Measurements from ENCODE around the gene IAPP.
"Not testable (repeated sequence)": the region's sequence is repeated elsewhere in the genome, so short reads cannot be mapped to it uniquely, and the experiment has no call there.

IAPP gene

GRCh38 chr12:21416511-21417121 lies 43.9 kb downstream of the IAPP start:
- no peak overlapping the region for H3K27ac ChIP-seq
- H3K4me1 ChIP-seq, result no peaks in the 10 kb centered on the region
- no peaks in the 10 kb centered on the region for H3K36me3 ChIP-seq
- H3K9ac ChIP-seq, result no peak overlapping the region
- no peaks in the 10 kb centered on the region for H4K20me1 ChIP-seq
- H3K9me3 ChIP-seq (replicated peaks in 1 of 11), result no peaks in the 10 kb centered on the region
- no peaks in the 10 kb centered on the region for H3K27me3 ChIP-seq
- no peak overlapping the region for H3K4me2 ChIP-seq
- H3K4me3 ChIP-seq, result no peak overlapping the region
- no peak for TF ChIP-seq Cebpa-rat (IDR thresholded peaks at IDR 0.05)

DNA sequence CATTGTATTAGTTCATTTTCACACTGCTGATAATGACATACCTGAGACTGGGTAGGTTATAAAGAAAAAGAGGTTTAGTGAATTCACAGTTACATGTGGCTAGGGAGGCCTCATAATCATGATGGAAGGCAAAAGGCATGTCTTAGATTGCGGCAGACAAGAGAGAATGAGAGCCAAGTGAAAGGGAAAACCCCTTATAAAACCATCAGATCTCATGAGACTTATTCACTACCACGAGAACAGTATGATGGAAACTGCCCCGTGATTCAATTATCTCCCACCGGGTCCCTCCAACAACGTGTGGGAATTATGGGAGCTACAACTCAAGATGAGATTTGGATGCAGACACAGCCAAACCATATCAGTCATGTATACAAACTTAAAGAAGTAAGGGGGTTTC lies 45.7 kb downstream of the IAPP start:
- H3K9me3 ChIP-seq (replicated peaks in 1 of 11); H3K36me3 ChIP-seq; H4K20me1 ChIP-seq; H3K27me3 ChIP-seq; H3K27ac ChIP-seq; H3K9ac ChIP-seq; H3K4me2 ChIP-seq; H3K4me1 ChIP-seq; H3K4me3 ChIP-seq: not testable (repeated sequence)

- H3K4me1 ChIP-seq, result not testable (repeated sequence)
Observed at GRCh38 chr12:21419009-21419699, 46.5 kb downstream of the IAPP start.

DNA sequence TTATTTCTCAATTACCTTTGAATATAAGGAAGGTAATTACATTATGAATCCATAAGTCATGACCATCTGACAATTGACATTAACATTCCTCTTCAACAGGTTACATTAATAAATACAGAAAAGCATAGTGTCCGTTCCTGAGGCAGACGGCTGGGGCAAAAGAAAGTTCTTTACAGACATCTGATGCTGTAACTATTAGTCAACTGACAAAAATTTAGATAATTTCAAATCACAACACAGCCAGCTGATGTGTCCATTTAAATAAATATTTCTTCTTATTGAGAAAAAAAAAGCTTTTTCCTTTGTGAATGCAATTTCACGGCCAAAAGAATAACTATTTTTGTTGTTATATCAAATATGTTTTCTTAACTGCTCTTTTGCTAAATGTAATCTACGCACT lies 55.5 kb downstream of the IAPP start:
- TF ChIP-seq Cebpa-rat (IDR thresholded peaks at IDR 0.05), result no peak
- H3K27ac ChIP-seq, result no peak overlapping the region
- no peaks in the 10 kb centered on the region for H4K20me1 ChIP-seq
- H3K27me3 ChIP-seq, result no peaks in the 10 kb centered on the region
- no peaks in the 10 kb centered on the region for H3K36me3 ChIP-seq
- no peaks in the 10 kb centered on the region for H3K9me3 ChIP-seq (replicated peaks in 1 of 11)
- peaks cover 0 to 12% (median 0%) of the 10 kb centered on the region in 10 experiments; a peak in 3 of 20 replicates for H3K4me1 ChIP-seq
- H3K4me3 ChIP-seq, result no peak overlapping the region
- H3K4me2 ChIP-seq, result no peak overlapping the region
- no peak overlapping the region for H3K9ac ChIP-seq

More at GRCh38 chr12:21419009-21419699, 46.5 kb downstream of the IAPP start:
- not testable (repeated sequence) for H3K9ac ChIP-seq; H3K9me3 ChIP-seq (replicated peaks in 1 of 11); H4K20me1 ChIP-seq; H3K4me3 ChIP-seq; H3K27ac ChIP-seq; H3K4me2 ChIP-seq; H3K27me3 ChIP-seq; H3K36me3 ChIP-seq
